Left lung (tissue), 10 donors: ENCODE results near the gene MAN2B2. TPM values are rescaled to one million over a fixed set of nuclear protein-coding genes. Genes with fewer than 3 reads are reported as not detected.

ENCODE experiments used
- ATAC-seq: fragments of 200-7000 bp; cut with Tn5 transposase; one replicate; pipeline ENCODE4 v1.9.1; 2020; ENCODE audit warnings: moderate library complexity
- DNase-seq, 4 donors: peaks; one replicate each; pipeline ENCODE4 v3.0.0-alpha.2; 2013 to 2020
- H3K27ac ChIP-seq, 2 donors: fragments of 200-600 bp; sonication (generic) in 1 of 2; one replicate each; pipeline versions ENCODE4 v1.5.0 to v1.8.0; 2020 to 2021
- H3K27me3 ChIP-seq, 2 donors: fragments of 200-600 bp; sonication (generic) in 1 of 2; one replicate each; pipeline versions ENCODE4 v1.5.0 to v1.8.0; 2020 to 2021
- H3K36me3 ChIP-seq, 2 donors: fragments of 200-600 bp; sonication (generic) in 1 of 2; one replicate each; pipeline versions ENCODE4 v1.5.0 to v1.8.0; 2020 to 2021
- H3K4me1 ChIP-seq, 2 donors: fragments of 200-600 bp; one replicate each; pipeline ENCODE4 v1.8.0; 2021
- H3K4me3 ChIP-seq, 2 donors: fragments of 200-600 bp; sonication (generic) in 1 of 2; one replicate each; pipeline versions ENCODE4 v1.5.0 to v1.8.0; 2020 to 2021; ENCODE audit warnings: mild to moderate bottlenecking in 1 of 2
- H3K9me3 ChIP-seq, 2 donors: fragments of 200-600 bp; sonication (generic) in 1 of 2; one replicate each; pipeline versions ENCODE4 v1.5.0 to v1.8.0; 2020 to 2021
- CTCF ChIP-seq, 2 donors: fragments of 200-600 bp; sonication (generic) in 1 of 2; IDR thresholded peaks; one replicate each; pipeline versions ENCODE4 v1.5.0 to v1.8.0; 2021; ENCODE audit warnings: antibody characterized with exemption in 2 of 2
- intact Hi-C, 2 donors: fragments of 100-400 bp; cut with DNase I; formaldehyde crosslinking; loops; one replicate each; pipeline versions ENCODE4 v1.11.2 to v1.14.2; 2022
- polyA plus RNA-seq, 6 donors: library from polyadenylated mRNA; unstranded; fragments of 120-200 nt; gene quantifications; one replicate each; pipeline ENCODE4 v1.2.1, GENCODE V29; 2013; ENCODE audit not compliant: insufficient read length in 6 of 6
- total RNA-seq, 2 donors: library from RNA; stranded (reverse); fragmentation: NEBNext Ultra II Directional; extraction: Animal tissue kit (Norgen Biotek cat#: 25700); gene quantifications; one replicate each; pipeline ENCODE4 v1.2.1, GENCODE V29; 2021
- donor health status: DM: no; HTN: yes; CAD: no.
- donor health status: DM: no; HTN: no; CAD: no.

Gene MAN2B2
- total and polyA plus RNA-seq, 8 donors, result 14.2 to 38.3 (median 16.4) TPM

DNA sequence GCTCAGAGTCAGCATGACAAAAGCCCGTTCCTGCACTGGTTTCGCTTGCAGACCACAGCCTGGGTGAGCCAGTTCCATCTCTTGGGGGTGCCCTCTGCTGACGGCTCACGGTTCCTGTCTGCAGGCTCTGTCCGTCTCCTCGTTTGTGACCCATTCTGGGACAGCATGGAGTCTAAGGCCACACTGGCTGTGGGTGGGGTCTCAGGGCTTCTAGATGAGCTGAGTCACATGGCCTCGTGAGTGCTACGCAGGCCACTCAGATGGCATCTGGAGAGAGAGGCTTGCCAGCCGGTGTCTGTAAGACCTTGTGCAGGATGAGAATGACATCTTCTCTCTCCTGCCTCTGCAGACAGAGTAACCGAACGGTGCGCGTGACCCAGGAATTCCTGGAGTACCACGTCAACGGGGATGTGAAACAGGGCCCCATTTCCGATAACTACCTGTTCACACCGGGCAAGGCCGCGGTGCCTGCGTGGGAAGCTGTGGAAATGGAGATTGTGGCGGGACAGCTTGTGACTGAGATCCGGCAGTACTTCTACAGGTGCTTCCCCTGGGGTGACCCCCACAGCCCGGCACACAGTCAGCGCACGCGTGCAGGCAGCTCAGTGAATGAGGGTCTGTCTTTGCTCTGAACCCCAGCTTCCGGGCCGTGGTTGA, 33.9 kb downstream of the MAN2B2 start:
- ATAC-seq, result no peak
- Histone ChIP-seq H3K4me3 (no peak overlapping the region), H3K9me3 (peaks cover 0 to 15% of the 10 kb centered on the region in 2 donors), H3K27ac (no peak overlapping the region), H3K27me3 (no peaks in the 10 kb centered on the region), H3K36me3 (peaks cover 0 to 92% of the 10 kb centered on the region in 2 donors), H3K4me1 (no peaks in the 10 kb centered on the region)
- no peak for TF ChIP-seq CTCF (IDR thresholded peaks at IDR 0.05)
- DNase-seq, result no peak
- intact Hi-C loops, result no loop called here

GRCh38 chr4:6609415-6610079, 34.6 kb downstream of the MAN2B2 start:
- intact Hi-C loops, result no loop called here
- no peaks in the 10 kb centered on the region for H3K4me1 ChIP-seq
- peaks cover 0 to 93% of the 10 kb centered on the region in 2 donors for H3K36me3 ChIP-seq
- peaks cover 0 to 10% of the 10 kb centered on the region in 2 donors for H3K9me3 ChIP-seq
- H3K27me3 ChIP-seq, result no peaks in the 10 kb centered on the region
- no peak overlapping the region for H3K27ac ChIP-seq
- DNase-seq (no peak), ATAC-seq (no peak)
- no peak for TF ChIP-seq CTCF (IDR thresholded peaks at IDR 0.05)
- H3K4me3 ChIP-seq, result no peak overlapping the region

GRCh38 chr4:6610856-6611430, 36.0 kb downstream of the MAN2B2 start:
- no peak for DNase-seq
- H3K27me3 ChIP-seq, result no peaks in the 10 kb centered on the region
- no peaks in the 10 kb centered on the region for H3K4me1 ChIP-seq
- intact Hi-C loops, result no loop called here
- H3K4me3 ChIP-seq, result no peak overlapping the region
- H3K9me3 ChIP-seq, result no peaks in the 10 kb centered on the region
- no peak overlapping the region for H3K27ac ChIP-seq
- no peak for ATAC-seq
- no peak for TF ChIP-seq CTCF (IDR thresholded peaks at IDR 0.05)
- H3K36me3 ChIP-seq, result peaks cover 0 to 93% of the 10 kb centered on the region in 2 donors

- ATAC-seq, result no peak
- no peak overlapping the region for H3K4me3 ChIP-seq
- H3K27me3 ChIP-seq, result no peaks in the 10 kb centered on the region
- H3K36me3 ChIP-seq, result peaks cover 0 to 94% of the 10 kb centered on the region in 2 donors
- DNase-seq, result no peak
- no peak for TF ChIP-seq CTCF (IDR thresholded peaks at IDR 0.05)
- H3K4me1 ChIP-seq, result no peaks in the 10 kb centered on the region
- H3K27ac ChIP-seq, result no peak overlapping the region
- H3K9me3 ChIP-seq, result no peaks in the 10 kb centered on the region
- intact Hi-C loops, result no loop called here
These were observed 38.1 kb downstream of the MAN2B2 start for GRCh38 chr4:6612961-6613675.
